ENCODE measurements around the gene ANKRD24.

- no peak for TF ChIP-seq ARNTL (CRISPR knock-in tag; IDR thresholded peaks at IDR 0.05; ENCODE audit: borderline replicate concordance, low read depth)
- no peak for TF ChIP-seq ZNF565 (CRISPR knock-in tag; conservative IDR thresholded peaks at IDR 0.05; ENCODE audit: low read depth)
- no peak for TF ChIP-seq TCF4 (CRISPR knock-in tag; IDR thresholded peaks at IDR 0.05; ENCODE audit: borderline replicate concordance)
- TF ChIP-seq ZFP30 (CRISPR knock-in tag; IDR thresholded peaks at IDR 0.05): no peak
- TF ChIP-seq OSR1 (CRISPR knock-in tag; IDR thresholded peaks at IDR 0.05): no peak
- TF ChIP-seq PATZ1 (CRISPR knock-in tag; IDR thresholded peaks at IDR 0.05; ENCODE audit: borderline replicate concordance): no peak
- TF ChIP-seq CREB5 (CRISPR knock-in tag; IDR thresholded peaks at IDR 0.05; ENCODE audit: low read depth): no peak
- TF ChIP-seq PPARA (CRISPR knock-in tag; IDR thresholded peaks at IDR 0.05; ENCODE audit: borderline replicate concordance): no peak
- TF ChIP-seq TOX (CRISPR knock-in tag; IDR thresholded peaks at IDR 0.05; ENCODE audit: borderline replicate concordance): no peak
- no peak for TF ChIP-seq RARB (CRISPR knock-in tag; IDR thresholded peaks at IDR 0.05)
- TF ChIP-seq GLIS3 (CRISPR knock-in tag; IDR thresholded peaks at IDR 0.05): no peak
- TF ChIP-seq POU6F1 (CRISPR knock-in tag; IDR thresholded peaks at IDR 0.05; ENCODE audit: borderline replicate concordance, low read depth): no peak
- no peak for TF ChIP-seq ZNF8 (CRISPR knock-in tag; IDR thresholded peaks at IDR 0.05)
- TF ChIP-seq ZFP3 (CRISPR knock-in tag; IDR thresholded peaks at IDR 0.05): no peak
These were observed 50.3 kb downstream of the ANKRD24 start for GRCh38 chr19:4232614-4233281.

All from SK-N-SH treated with all-trans-retinoic acid at 6 μM for 48 hours (cell line).